Measurements from ENCODE around the gene SPARCL1.
"Not testable (repeated sequence)": the region's sequence is repeated elsewhere in the genome, so short reads cannot be mapped to it uniquely, and the experiment has no call there.

SPARCL1 gene

DNA sequence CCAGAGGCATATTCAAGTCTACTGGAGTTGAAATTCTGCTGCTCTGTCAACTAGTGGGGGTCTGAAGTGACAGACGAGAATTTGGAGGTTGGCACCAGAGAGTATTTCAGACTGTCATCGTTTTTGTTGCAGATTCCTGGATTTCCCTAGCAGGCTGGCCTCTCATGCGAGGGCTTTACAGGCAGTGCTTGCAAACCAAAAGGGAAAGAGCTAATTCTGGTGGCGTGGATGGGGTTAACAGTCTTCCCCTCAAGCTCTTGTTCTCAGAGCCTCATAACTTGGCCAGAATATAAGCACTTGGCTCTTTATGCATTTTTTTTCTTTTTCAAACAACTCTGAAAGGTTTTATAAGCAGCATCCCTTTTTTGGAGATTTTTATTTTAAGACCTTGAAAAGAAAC is at the start of gene SPARCL1:
TSS of gene SPARCL1 (minus strand) at position 190 of the 400 bp plus-strand sequence. CDS start 29,802 bp downstream, outside the sequence.
- no peak for DNase-seq

GRCh38 chr4:87575983-87576382 is 46.8 kb upstream of the SPARCL1 start:
- no peak for DNase-seq

GRCh38 chr4:87575408-87575807 is 46.2 kb upstream of the SPARCL1 start:
- no peak for DNase-seq

- DNase-seq, result no peak
These were observed 45.8 kb upstream of the SPARCL1 start for GRCh38 chr4:87574996-87575395.

DNA sequence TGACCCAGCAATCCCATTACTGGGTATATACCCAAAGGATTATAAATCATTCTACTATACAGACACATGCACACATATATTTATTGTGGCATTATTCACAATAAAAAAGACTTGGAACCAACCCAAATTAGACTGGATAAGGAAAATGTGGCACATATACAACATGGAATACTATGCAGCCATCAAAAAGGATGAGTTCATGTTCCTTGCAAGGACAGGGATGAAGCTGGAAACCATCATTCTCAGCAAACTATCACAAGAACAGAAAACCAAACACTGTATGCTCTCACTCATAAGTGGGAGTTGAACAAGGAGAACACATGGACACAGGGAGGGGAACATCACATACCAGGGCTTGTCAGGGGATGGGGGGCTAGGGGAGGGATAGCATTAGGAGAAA is 45.2 kb upstream of the SPARCL1 start:
- DNase-seq, result not testable (repeated sequence)

GRCh38 chr4:87570290-87570805 is 41.2 kb upstream of the SPARCL1 start:
- no peak for DNase-seq

DNA sequence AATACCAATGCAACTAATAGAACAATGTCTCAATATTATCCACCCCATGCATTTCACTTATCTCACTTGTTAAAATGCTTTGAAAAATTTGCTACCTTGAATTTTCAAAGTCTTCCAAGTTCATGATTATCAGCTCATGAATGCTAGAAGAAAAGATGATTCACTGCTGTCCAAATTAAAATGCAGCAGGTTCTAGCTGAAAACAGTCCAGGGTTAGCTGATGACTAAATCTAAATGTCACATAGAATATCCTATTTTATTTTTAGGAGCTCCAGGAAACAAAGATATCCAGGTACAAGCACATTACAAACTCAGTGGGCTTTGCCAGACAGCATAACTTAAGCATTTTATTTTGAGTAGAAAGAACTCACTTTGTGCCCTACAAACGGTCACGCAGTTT is 38.0 kb upstream of the SPARCL1 start:
- no peak for DNase-seq

- DNase-seq, result no peak
These were observed 37.1 kb upstream of the SPARCL1 start for GRCh38 chr4:87566276-87566675.

DNA sequence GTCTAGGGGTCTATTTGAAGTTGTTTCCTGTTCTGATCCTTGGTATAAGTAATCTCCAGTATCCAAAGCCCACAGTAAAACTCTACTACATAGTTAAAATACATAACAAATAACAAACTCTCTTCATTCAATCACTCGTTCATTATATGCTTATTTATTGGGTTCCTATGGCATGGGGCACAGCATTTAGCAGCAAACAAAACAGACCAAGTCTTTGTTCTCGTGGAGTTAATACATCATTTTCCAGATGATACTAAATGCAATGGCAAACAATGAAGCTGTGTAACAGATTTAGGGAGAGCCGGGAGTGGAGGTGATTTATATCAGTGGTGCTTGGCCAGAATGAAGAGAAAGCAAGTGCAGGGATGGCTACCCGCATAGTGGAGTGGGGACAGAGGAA is 36.6 kb upstream of the SPARCL1 start:
- DNase-seq, result no peak

DNA sequence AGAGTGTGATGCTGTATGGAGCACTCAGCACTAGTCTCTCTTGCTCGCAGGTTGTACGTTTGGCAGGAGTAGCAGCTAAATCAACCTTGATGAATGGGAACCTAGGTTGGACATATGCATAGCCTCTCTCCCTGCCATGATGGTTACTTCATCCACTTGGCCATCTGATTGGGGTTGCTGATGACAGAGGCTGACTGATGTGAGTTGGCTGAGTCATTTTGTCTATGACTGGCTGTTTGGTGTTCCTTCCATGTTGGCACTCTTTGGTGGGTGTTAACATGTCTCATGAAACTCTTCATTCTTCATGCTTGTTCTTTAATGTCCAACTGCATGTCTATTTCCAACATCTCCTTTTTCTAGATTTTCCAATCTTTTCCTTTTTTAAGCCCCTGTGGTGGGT is 31.6 kb upstream of the SPARCL1 start:
- no peak for DNase-seq

DNA sequence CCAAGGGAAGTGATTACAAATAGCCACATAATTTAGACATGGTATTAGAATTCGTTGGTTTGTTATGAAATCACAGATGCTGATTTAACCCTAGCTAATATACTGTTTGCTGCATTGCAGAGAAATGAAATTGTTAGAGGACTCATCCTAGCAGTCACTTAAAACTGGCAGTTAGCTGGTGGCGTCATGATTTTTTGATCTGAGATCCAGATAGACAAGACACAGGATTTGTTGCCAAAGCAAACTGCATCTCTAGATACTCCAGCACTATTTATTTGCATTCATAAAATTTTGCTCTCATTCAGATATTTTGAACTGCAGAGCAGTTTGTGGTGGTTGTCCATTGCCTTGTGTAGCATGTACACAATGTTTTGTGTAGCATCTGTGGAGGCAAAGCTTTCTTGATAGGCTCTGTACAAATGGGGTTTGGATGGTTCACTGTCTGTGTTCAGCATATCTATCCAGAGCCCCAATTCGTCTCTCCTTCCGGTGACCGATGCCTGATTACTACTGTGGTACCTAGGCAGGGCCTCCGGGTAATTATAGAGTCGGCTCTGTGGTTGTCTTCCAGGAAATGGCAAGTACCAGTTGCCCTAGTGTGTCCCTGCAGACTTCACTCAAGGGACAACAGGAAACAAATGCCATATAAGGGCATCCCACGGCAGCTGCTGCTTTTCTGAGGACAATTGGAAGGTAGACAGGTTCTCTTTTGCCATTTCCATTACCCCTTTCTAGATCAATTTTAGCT is 30.1 kb upstream of the SPARCL1 start:
- DNase-seq, result no peak

DNA sequence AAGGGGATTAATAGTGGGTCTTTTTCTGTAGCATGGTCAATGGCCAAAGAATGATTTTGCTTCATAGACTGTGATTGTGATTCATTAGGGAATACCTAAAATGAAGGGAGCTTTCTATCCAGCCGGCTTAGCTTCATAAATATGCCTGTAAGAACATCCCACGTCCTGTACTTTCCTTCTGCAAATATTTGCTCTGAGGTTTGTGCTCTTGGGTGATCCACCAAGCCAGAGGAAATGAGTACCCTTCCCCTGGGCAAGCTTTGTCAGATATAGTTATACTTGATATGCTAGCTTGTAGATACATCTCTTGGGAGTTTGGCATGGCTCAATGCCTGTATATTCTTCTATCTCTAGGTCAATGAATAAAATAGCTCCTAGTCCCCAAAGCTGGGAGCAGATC is 28.2 kb upstream of the SPARCL1 start:
- DNase-seq, result no peak

DNA sequence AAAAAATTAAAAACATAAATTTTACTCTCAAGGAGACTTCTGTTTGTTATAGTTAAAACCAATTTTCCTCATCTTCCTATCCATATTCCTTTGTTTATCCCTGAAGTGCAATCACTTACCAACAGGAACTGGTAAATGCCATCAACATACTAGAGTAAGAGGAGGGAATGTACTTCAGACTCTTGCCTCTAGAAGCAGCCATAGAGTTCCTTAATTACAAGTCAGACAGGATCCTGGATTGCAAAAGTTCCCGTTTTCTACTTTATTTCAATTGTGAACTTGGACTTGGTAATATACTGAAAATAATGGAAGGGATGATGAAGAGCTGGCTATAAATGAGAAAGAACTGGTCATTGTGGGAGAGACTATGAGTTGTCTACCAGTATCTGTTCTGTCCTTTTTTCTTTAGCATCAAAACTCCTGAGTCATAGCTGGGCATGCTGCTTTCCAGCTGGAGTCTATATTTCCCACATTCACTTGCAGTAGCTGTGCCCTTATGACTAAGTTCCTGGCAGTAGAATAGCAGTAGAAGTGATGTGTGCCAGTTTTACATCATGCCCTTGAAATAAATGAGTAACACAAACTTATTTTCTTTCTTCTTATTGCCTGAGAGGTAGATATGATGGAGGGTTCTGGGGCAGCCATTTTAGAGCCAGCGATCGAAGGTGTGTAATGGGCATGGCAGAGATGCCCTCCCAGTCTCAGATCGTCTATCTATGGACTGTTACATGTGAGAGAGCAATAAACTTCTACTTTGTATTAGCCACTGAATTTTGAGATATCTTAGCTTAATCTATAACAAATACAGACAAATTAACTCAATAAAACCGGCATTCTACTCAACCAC is 26.8 kb upstream of the SPARCL1 start:
- no peak for DNase-seq

DNA sequence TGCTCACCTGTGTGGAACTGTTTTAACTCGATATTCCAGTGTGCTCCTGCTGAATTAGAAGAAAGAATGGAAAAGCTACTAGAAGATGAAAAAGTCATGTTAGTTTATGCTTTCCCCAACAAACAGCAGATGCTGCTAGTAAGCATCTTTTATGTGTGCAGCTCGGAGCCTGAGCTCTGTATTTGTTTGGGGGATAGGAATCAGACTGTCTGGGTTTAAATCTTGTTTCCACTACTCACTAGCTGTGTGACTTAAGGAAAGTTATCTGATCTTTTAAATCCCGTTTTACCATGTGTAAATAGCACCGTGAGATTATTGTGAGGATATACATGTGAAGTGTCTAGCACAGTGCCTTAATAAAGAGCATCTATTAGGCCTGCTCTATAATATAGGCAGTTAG is 24.0 kb upstream of the SPARCL1 start:
- no peak for DNase-seq

GRCh38 chr4:87551361-87551760 is 22.2 kb upstream of the SPARCL1 start:
- DNase-seq, result no peak

GRCh38 chr4:87547016-87547708 is 18.0 kb upstream of the SPARCL1 start:
- no peak for DNase-seq

DNA sequence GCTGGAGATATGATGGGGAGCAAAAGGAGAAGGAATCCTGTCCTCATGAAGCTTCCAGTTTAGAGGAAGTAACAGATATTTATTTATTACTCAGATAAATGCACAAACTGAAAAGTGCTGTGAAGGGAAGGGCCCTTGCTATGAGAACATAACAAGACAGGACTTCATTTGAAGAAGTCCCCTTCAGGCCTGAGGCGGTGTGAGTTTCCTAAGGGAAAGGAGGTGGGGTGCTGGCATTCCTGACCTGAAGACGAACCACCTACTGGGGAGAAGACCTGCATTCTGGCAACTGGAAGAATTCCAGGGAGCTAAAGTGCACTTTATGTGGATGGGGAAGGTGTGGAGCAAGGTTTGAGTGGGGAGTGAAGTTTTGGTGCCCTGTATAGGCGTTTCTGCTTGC is 15.9 kb upstream of the SPARCL1 start:
- DNase-seq, result no peak

DNA sequence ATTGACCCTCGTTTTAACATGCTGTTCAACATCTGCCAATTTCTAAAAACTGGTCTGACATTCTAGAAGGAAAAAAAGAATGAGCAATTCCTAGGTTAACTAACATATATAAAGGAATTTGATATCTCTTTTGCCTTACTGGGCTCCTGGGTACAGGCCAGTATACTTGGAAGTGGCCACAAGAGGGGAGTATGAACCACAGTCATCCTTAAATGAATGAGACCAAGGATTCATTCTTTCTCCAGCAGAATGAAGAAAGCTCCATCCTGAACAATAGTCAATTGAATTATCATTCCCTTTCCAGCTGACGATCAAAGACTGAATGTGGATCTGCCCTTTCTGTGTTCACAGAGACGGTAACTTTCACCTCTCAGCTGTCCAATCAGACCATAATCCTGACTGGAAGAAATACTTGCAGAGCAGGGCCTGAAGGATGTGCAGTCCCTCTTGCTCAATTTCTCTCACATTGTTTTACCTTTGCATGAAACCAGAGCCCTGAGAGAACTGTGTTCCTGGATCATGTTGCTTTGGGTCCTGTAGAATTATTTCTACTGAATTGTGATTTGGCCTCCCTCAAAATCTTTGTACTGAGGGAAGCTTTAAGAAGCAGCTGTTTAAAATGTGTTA is 14.8 kb upstream of the SPARCL1 start:
- no peak for DNase-seq

- DNase-seq, result no peak
These were observed 13.6 kb upstream of the SPARCL1 start for GRCh38 chr4:87542734-87543312.

GRCh38 chr4:87541956-87542709 is 13.0 kb upstream of the SPARCL1 start:
- no peak for DNase-seq

DNA sequence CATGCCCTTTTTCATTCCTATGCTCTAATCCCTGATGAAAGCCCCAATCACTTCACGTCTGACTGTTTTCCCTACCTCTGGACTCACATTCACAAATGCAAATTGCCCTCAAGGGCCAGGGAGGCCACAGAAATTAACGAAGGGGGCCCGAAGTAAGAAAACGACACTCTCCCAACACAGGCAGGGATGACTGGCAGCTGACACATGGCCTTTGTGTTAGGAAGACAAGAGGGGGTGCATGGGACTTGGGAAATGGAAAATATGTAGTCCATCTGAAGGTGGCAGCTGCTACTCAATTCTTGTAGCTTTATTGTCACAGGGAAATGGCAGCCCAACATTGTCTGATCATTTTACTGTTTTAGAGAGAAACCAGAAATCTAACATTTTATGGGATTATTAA is 12.3 kb upstream of the SPARCL1 start:
- DNase-seq, result no peak
